GM12875 (cell line): Measurements from ENCODE around the gene ENPP5.

Experiments
- H3K4me3 ChIP-seq: one replicate; pipeline ENCODE4 v1.5.1; 2011; ENCODE audit warnings: low read depth, low read length, control low read depth
- CTCF ChIP-seq: IDR thresholded peaks from 2 replicates; pipeline ENCODE4 v1.5.1; 2011; ENCODE audit warnings: low read depth, mild to moderate bottlenecking, control low read depth, inconsistent platforms, low read length, moderate library complexity, borderline replicate concordance; ENCODE audit not compliant: insufficient read depth

The ENPP5 gene

GRCh38 chr6:46199387-46199786 lies 28.6 kb upstream of the ENPP5 start:
- TF ChIP-seq CTCF, result no peak
- H3K4me3 ChIP-seq, result no peak overlapping the region

GRCh38 chr6:46191961-46192360 lies 21.2 kb upstream of the ENPP5 start:
- TF ChIP-seq CTCF, result no peak
- H3K4me3 ChIP-seq, result no peak overlapping the region

- no peak for TF ChIP-seq CTCF
- no peak overlapping the region for H3K4me3 ChIP-seq
These were observed 20.1 kb upstream of the ENPP5 start for GRCh38 chr6:46190889-46191288.

GRCh38 chr6:46189726-46190125 lies 18.9 kb upstream of the ENPP5 start:
- H3K4me3 ChIP-seq, result no peak overlapping the region
- TF ChIP-seq CTCF, result no peak

- H3K4me3 ChIP-seq, result no peak overlapping the region
- no peak for TF ChIP-seq CTCF
These were observed 15.8 kb upstream of the ENPP5 start for GRCh38 chr6:46186583-46186982.

GRCh38 chr6:46184114-46184513 lies 13.3 kb upstream of the ENPP5 start:
- TF ChIP-seq CTCF, result no peak
- H3K4me3 ChIP-seq, result no peak overlapping the region

- no peak overlapping the region for H3K4me3 ChIP-seq
- no peak for TF ChIP-seq CTCF
These were observed 5.2 kb upstream of the ENPP5 start for GRCh38 chr6:46175976-46176375.
